Measurements from ENCODE around the gene TGIF1. TPM values are rescaled to one million over a fixed set of nuclear protein-coding genes. Genes with fewer than 3 reads are reported as not detected.
A peak's percentile ranks its signal among the peaks of the same experiment; 100 is the strongest.

The TGIF1 gene
- total RNA-seq, 2 donors from 2014 or later = 12.5 to 24.5 TPM

GRCh38 chr18:3492721-3493120 is 42.7 kb downstream of the TGIF1 start:
- Mint-ChIP-seq H3K9me3 (no peaks in the 10 kb centered on the region), H3K27ac (no peak overlapping the region), H3K4me1 (ENCODE audit: low read depth in 2 of 2) (peaks cover 2 to 12% of the 10 kb centered on the region in 2 donors), H3K27me3 (peaks cover 12 to 30% of the 10 kb centered on the region in 2 donors), H3K4me3 (no peak overlapping the region), H3K36me3 (no peaks in the 10 kb centered on the region)
- no peak for ATAC-seq
- DNase-seq (ENCODE audit: low spot score) = no peak

GRCh38 chr18:3493501-3494244 is 43.7 kb downstream of the TGIF1 start:
- Mint-ChIP-seq H3K4me1 (ENCODE audit: low read depth in 2 of 2) (peaks cover 6 to 15% of the 10 kb centered on the region in 2 donors), H3K9me3 (no peaks in the 10 kb centered on the region), H3K27me3 (peaks cover 22 to 39% of the 10 kb centered on the region in 2 donors), H3K36me3 (no peaks in the 10 kb centered on the region), H3K27ac (peak overlapping the region in 1 of 2 donors; percentile 29), H3K4me3 (peak overlapping the region; percentile 19)
- DNase-seq (ENCODE audit: low spot score) = no peak
- ATAC-seq = no peak

GRCh38 chr18:3494245-3494526 is 44.2 kb downstream of the TGIF1 start:
- Mint-ChIP-seq H3K36me3 (no peaks in the 10 kb centered on the region), H3K4me1 (ENCODE audit: low read depth in 2 of 2) (peaks cover 8 to 17% of the 10 kb centered on the region in 2 donors), H3K9me3 (no peaks in the 10 kb centered on the region), H3K27me3 (peaks cover 27 to 41% of the 10 kb centered on the region in 2 donors), H3K27ac (no peak overlapping the region), H3K4me3 (no peak overlapping the region)
- ATAC-seq (no peak), DNase-seq (ENCODE audit: low spot score) (no peak)

GRCh38 chr18:3494569-3494968 is 44.6 kb downstream of the TGIF1 start:
- Mint-ChIP-seq H3K27me3 (peaks cover 28 to 41% of the 10 kb centered on the region in 2 donors), H3K36me3 (no peaks in the 10 kb centered on the region), H3K4me3 (no peak overlapping the region), H3K9me3 (no peaks in the 10 kb centered on the region), H3K27ac (no peak overlapping the region), H3K4me1 (ENCODE audit: low read depth in 2 of 2) (peaks cover 12 to 17% of the 10 kb centered on the region in 2 donors)
- ATAC-seq (no peak), DNase-seq (ENCODE audit: low spot score) (no peak)

- Mint-ChIP-seq H3K27me3 (peaks cover 29 to 39% of the 10 kb centered on the region in 2 donors), H3K4me3 (no peak overlapping the region), H3K36me3 (no peaks in the 10 kb centered on the region), H3K9me3 (no peaks in the 10 kb centered on the region), H3K27ac (no peak overlapping the region), H3K4me1 (ENCODE audit: low read depth in 2 of 2) (peaks cover 10 to 16% of the 10 kb centered on the region in 2 donors)
- DNase-seq (ENCODE audit: low spot score) = no peak
- ATAC-seq = no peak
Observed at GRCh38 chr18:3495691-3496430, 45.9 kb downstream of the TGIF1 start.

GRCh38 chr18:3498698-3499471 is 48.9 kb downstream of the TGIF1 start:
- peak overlapping the region; percentile 67 for H3K4me3 Mint-ChIP-seq

GRCh38 chr18:3499501-3499900 is 49.5 kb downstream of the TGIF1 start:
- DNase-seq (ENCODE audit: low spot score) = no peak
- ATAC-seq = peak in 1 of 2 donors; percentile 43
- Mint-ChIP-seq H3K4me1 (ENCODE audit: low read depth in 2 of 2) (peaks cover 6 to 13% of the 10 kb centered on the region in 2 donors), H3K27me3 (peaks cover 25 to 29% of the 10 kb centered on the region in 2 donors), H3K27ac (no peak overlapping the region), H3K36me3 (no peaks in the 10 kb centered on the region), H3K4me3 (peak overlapping the region; percentile 67), H3K9me3 (no peaks in the 10 kb centered on the region)

More at GRCh38 chr18:3498698-3499471, 48.9 kb downstream of the TGIF1 start:
- ATAC-seq (peak; percentile 51 to 70), DNase-seq (ENCODE audit: low spot score) (no peak)
- Mint-ChIP-seq H3K36me3 (no peaks in the 10 kb centered on the region), H3K27me3 (peaks cover 29% of the 10 kb centered on the region in 2 donors), H3K4me1 (ENCODE audit: low read depth in 2 of 2) (peaks cover 6 to 16% of the 10 kb centered on the region in 2 donors), H3K27ac (no peak overlapping the region), H3K9me3 (no peaks in the 10 kb centered on the region)

- H3K27ac Mint-ChIP-seq = no peak overlapping the region
- H3K4me3 Mint-ChIP-seq = peak overlapping the region; percentile 67
- H3K4me1 Mint-ChIP-seq (ENCODE audit: low read depth in 2 of 2) = peaks cover 6 to 13% of the 10 kb centered on the region in 2 donors
- no peaks in the 10 kb centered on the region for H3K9me3 Mint-ChIP-seq
- ATAC-seq = no peak
- peaks cover 29% of the 10 kb centered on the region in 2 donors for H3K27me3 Mint-ChIP-seq
- no peaks in the 10 kb centered on the region for H3K36me3 Mint-ChIP-seq
- DNase-seq (ENCODE audit: low spot score) = no peak
Observed at GRCh38 chr18:3500016-3500415, 50.0 kb downstream of the TGIF1 start.

- Mint-ChIP-seq H3K27ac (no peak overlapping the region), H3K27me3 (peaks cover 26 to 28% of the 10 kb centered on the region in 2 donors), H3K4me1 (ENCODE audit: low read depth in 2 of 2) (peaks cover 6 to 13% of the 10 kb centered on the region in 2 donors), H3K9me3 (no peaks in the 10 kb centered on the region), H3K36me3 (no peaks in the 10 kb centered on the region), H3K4me3 (no peak overlapping the region)
- no peak for DNase-seq (ENCODE audit: low spot score)
- ATAC-seq = no peak
Observed at GRCh38 chr18:3502650-3503049, 52.7 kb downstream of the TGIF1 start.

GRCh38 chr18:3504637-3505036 is 54.7 kb downstream of the TGIF1 start:
- Mint-ChIP-seq H3K36me3 (no peaks in the 10 kb centered on the region), H3K27ac (no peak overlapping the region)

GRCh38 chr18:3508576-3509549 is 58.9 kb downstream of the TGIF1 start:
- H3K9me3 Mint-ChIP-seq = no peaks in the 10 kb centered on the region
- peaks cover 24 to 25% of the 10 kb centered on the region in 2 donors for H3K4me1 Mint-ChIP-seq (ENCODE audit: low read depth in 2 of 2)
- H3K27me3 Mint-ChIP-seq = peaks cover 0 to 7% of the 10 kb centered on the region in 2 donors
- H3K27ac Mint-ChIP-seq = no peak overlapping the region
- H3K4me3 Mint-ChIP-seq = no peak overlapping the region
- DNase-seq (ENCODE audit: low spot score) (no peak), ATAC-seq (no peak)
- no peaks in the 10 kb centered on the region for H3K36me3 Mint-ChIP-seq

More at GRCh38 chr18:3504637-3505036, 54.7 kb downstream of the TGIF1 start:
- DNase-seq (ENCODE audit: low spot score) = no peak
- H3K27me3 Mint-ChIP-seq = peaks cover 9 to 15% of the 10 kb centered on the region in 2 donors
- peaks cover 0 to 3% of the 10 kb centered on the region in 2 donors for H3K4me1 Mint-ChIP-seq (ENCODE audit: low read depth in 2 of 2)
- H3K9me3 Mint-ChIP-seq = no peaks in the 10 kb centered on the region
- H3K4me3 Mint-ChIP-seq = no peak overlapping the region
- no peak for ATAC-seq

Data from natural killer cell treated with Interleukin-12 subunit alpha and Interleukin-12 subunit beta and Interleukin-15 and Interleukin-18, amount 100 ng/mL, for 72 hours (primary cell).